Mesodermal cell (in vitro differentiated cells): ENCODE results near the gene PAX6.

ENCODE experiments used
- H3K27ac ChIP-seq: 2 replicates; pipeline ENCODE4 v1.7.0; 2013; ENCODE audit warnings: mild to moderate bottlenecking, low read depth, low read length, moderate library complexity; ENCODE audit not compliant: severe bottlenecking
- H3K36me3 ChIP-seq: 2 replicates; pipeline ENCODE4 v1.7.1; 2013; ENCODE audit warnings: mild to moderate bottlenecking, low read length, moderate library complexity; ENCODE audit not compliant: control insufficient read depth, insufficient read depth
- H3K4me1 ChIP-seq: one replicate; pipeline ENCODE4 v1.7.1; 2013; ENCODE audit warnings: mild to moderate bottlenecking, low read length; ENCODE audit not compliant: insufficient read depth, control insufficient read depth, poor library complexity, severe bottlenecking
- H3K4me3 ChIP-seq: 2 replicates; pipeline ENCODE4 v1.7.0; 2013; ENCODE audit warnings: low read length, control low read depth, mild to moderate bottlenecking; ENCODE audit not compliant: insufficient read depth, poor library complexity, severe bottlenecking; ENCODE audit errors: extremely low read depth
- H3K9me3 ChIP-seq: 2 replicates; pipeline ENCODE4 v1.7.1; 2013; ENCODE audit warnings: mild to moderate bottlenecking, low read length, moderate library complexity; ENCODE audit not compliant: control insufficient read depth
- WGBS, 2 experiments: methylation state at CpG; one replicate each; pipeline ENCODE4 v1.1.5; 2013; ENCODE audit warnings: missing lambda C conversion rate in 2 of 2; ENCODE audit not compliant: insufficient coverage in 2 of 2; 5-methylcytosine and 5-hydroxymethylcytosine counted together

The PAX6 gene

GRCh38 chr11:31828217-31828616 lies 17.1 kb upstream of the PAX6 start:
- H3K9me3 ChIP-seq = no peaks in the 10 kb centered on the region

GRCh38 chr11:31827455-31828206 lies 16.5 kb upstream of the PAX6 start:
- Histone ChIP-seq H3K4me1 (peaks cover 12% of the 10 kb centered on the region), H3K36me3 (no peaks in the 10 kb centered on the region), H3K27ac (no peak overlapping the region), H3K9me3 (no peaks in the 10 kb centered on the region), H3K4me3 (peak overlapping the region; percentile 19)
- 0 to 3% methylated on average over 6 to 10 of the region's 18 CpGs for whole genome bisulfite sequencing, 2 experiments

More at GRCh38 chr11:31828217-31828616, 17.1 kb upstream of the PAX6 start:
- no peaks in the 10 kb centered on the region for H3K36me3 ChIP-seq
- H3K27ac ChIP-seq = no peak overlapping the region
- 39% methylated on average over 4 of the region's 7 CpGs; no CpG with 5 or more reads in 1 of the 2 experiments for WGBS, 2 experiments
- peaks cover 12% of the 10 kb centered on the region for H3K4me1 ChIP-seq
- H3K4me3 ChIP-seq = no peak overlapping the region

- Histone ChIP-seq H3K4me1 (peaks cover 12% of the 10 kb centered on the region), H3K4me3 (peak overlapping the region; percentile 19), H3K36me3 (no peaks in the 10 kb centered on the region), H3K9me3 (no peaks in the 10 kb centered on the region), H3K27ac (no peak overlapping the region)
- 0 to 1% methylated on average over 28 to 43 of the region's 55 CpGs for WGBS, 2 experiments
Measured at GRCh38 chr11:31826536-31827438, 15.7 kb upstream of the PAX6 start.

GRCh38 chr11:31825838-31826484 lies 14.8 kb upstream of the PAX6 start:
- H3K36me3 ChIP-seq = no peaks in the 10 kb centered on the region
- no peak overlapping the region for H3K27ac ChIP-seq
- H3K4me3 ChIP-seq = no peak overlapping the region
- H3K4me1 ChIP-seq = peaks cover 12% of the 10 kb centered on the region
- no peaks in the 10 kb centered on the region for H3K9me3 ChIP-seq
- WGBS, 2 experiments = 0 to 4% methylated on average over 19 to 20 of the region's 37 CpGs

- H3K27ac ChIP-seq = no peak overlapping the region
- WGBS, 2 experiments = 1% methylated on average over 29 to 39 of the region's 52 CpGs
- H3K4me1 ChIP-seq = peaks cover 12% of the 10 kb centered on the region
- H3K9me3 ChIP-seq = no peaks in the 10 kb centered on the region
- H3K4me3 ChIP-seq = no peak overlapping the region
- no peaks in the 10 kb centered on the region for H3K36me3 ChIP-seq
Measured at GRCh38 chr11:31824879-31825837, 14.0 kb upstream of the PAX6 start.

GRCh38 chr11:31824332-31824878 lies 13.3 kb upstream of the PAX6 start:
- Histone ChIP-seq H3K4me1 (peaks cover 6% of the 10 kb centered on the region), H3K27ac (no peak overlapping the region)
- 0 to 5% methylated on average over 1 to 10 of the region's 18 CpGs for WGBS, 2 experiments

GRCh38 chr11:31823644-31824331 lies 12.7 kb upstream of the PAX6 start:
- H3K4me3 ChIP-seq = no peak overlapping the region
- H3K4me1 ChIP-seq = no peaks in the 10 kb centered on the region
- 5% methylated on average over 12 to 14 of the region's 24 CpGs for WGBS, 2 experiments
- H3K36me3 ChIP-seq = no peaks in the 10 kb centered on the region
- no peak overlapping the region for H3K27ac ChIP-seq
- no peaks in the 10 kb centered on the region for H3K9me3 ChIP-seq

More at GRCh38 chr11:31824332-31824878, 13.3 kb upstream of the PAX6 start:
- H3K4me3 ChIP-seq = no peak overlapping the region
- H3K9me3 ChIP-seq = no peaks in the 10 kb centered on the region
- H3K36me3 ChIP-seq = no peaks in the 10 kb centered on the region

GRCh38 chr11:31822927-31823643 lies 12.0 kb upstream of the PAX6 start:
- no peak overlapping the region for H3K27ac ChIP-seq
- H3K36me3 ChIP-seq = no peaks in the 10 kb centered on the region
- no peak overlapping the region for H3K4me3 ChIP-seq
- no peaks in the 10 kb centered on the region for H3K4me1 ChIP-seq
- H3K9me3 ChIP-seq = no peaks in the 10 kb centered on the region
- WGBS, 2 experiments = 36 to 42% methylated on average over 13 to 14 of the region's 14 CpGs
